Heart left ventricle (tissue), 13 donors: ENCODE measurements around the gene CNOT3.

Source experiments
- CTCF ChIP-seq, 12 donors: fragments of 200-600 bp; sonication (generic) in 4 of 12; IDR thresholded peaks; one replicate each; pipeline versions ENCODE4 v1.5.0 to v1.8.0; 2018 to 2022; ENCODE audit warnings: antibody characterized with exemption in 12 of 12, mild to moderate bottlenecking in 5 of 12
- POLR2A ChIP-seq, 2 donors: fragments of 450-650 bp; IDR thresholded peaks; one replicate each; pipeline ENCODE4 v1.6.1; 2017; ENCODE audit warnings: antibody characterized with exemption in 2 of 2, mild to moderate bottlenecking in 2 of 2, moderate library complexity in 2 of 2
- donor health status: ischemic (EF 13 %, LVEDD 7.1; RV severe dilation, severe dysfunction).
- donor health status: DM: no; HTN: yes; CAD: no.
- donor health status: DM: no; HTN: no; CAD: no.
- donor health status: ischemic (EF 25% LVEDD 6.9; RV normal size, moderate dysfunction).
- donor health status: ischemic (EF 25% LVEDD 5.7; RV mildly dilated, moderate dysfunction).
- donor health status: ischemic (EF 35%, LVEDD 5.7; RV mildly dilated, moderate dysfunction).
- donor health status: nonischemic (EF 11% LVEDD 7.7; RV severe dilation, severe dysfunction).
- donor health status: DM: yes; HTN: yes; CAD: no.
- donor health status: PGD.
- donor health status: ischemic (EF 29% LVEDD 5.4; RV normal size, mild dysfunction).
- donor health status: nonischemic (EF 23%, LVEDD 6.1; RV moderate dilation, normal function).

- TF ChIP-seq CTCF (IDR thresholded peaks at IDR 0.05) = no peak
- no peak for TF ChIP-seq POLR2A (IDR thresholded peaks at IDR 0.05)
Measured at GRCh38 chr19:54152878-54153524, 15.4 kb downstream of the CNOT3 start.
